Stimulated activated CD4-positive, alpha-beta T cell treated with anti-CD3 and anti-CD28 coated beads, Interleukin-12 subunit alpha, Interleukin-12 subunit beta, amount 100 ng/mL, for 48 hours (primary cell): Measurements from ENCODE around the gene GALNT1.

Experiments used
- DNase-seq, 3 donors: peaks; one replicate each; pipeline ENCODE4 v3.0.0-alpha.2; 2020; ENCODE audit warnings: low read depth in 2 of 3, low spot score in 1 of 3

Gene GALNT1

DNA sequence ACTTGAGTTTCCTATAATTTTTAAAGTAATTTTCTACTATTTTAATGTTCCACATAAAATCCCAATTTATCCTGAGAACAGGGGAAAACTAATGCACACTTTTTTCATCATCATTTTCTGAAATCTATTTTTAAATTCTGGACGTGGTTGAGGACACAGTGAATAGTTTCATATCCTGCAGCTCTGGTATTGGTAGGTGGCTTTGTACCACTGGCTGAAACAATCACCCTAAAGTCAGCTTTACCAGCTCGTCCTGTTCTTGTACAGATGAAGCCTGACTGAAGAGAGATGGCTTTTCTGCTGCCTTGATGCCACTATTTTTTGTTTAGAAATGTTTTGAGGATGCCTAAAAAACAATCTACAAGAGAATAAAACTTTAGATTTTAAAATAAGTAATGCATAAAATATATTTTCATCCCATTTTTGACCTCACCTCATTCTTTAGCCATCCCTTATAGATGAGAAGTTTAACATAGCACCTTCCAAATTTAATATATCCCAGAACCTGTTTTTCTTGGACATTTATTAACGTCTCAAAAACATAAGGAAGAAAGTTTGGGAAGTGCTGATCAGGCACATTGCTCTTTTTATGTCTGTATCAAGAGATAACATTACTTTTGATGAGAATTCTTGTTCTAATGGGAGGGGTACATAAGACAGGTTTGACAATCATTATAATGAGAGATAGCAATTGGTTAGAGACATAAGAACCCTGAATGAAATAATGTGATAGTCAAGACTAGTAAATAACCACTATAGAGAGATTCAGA, 80.9 kb downstream of the GALNT1 start:
- no peak for DNase-seq

DNA sequence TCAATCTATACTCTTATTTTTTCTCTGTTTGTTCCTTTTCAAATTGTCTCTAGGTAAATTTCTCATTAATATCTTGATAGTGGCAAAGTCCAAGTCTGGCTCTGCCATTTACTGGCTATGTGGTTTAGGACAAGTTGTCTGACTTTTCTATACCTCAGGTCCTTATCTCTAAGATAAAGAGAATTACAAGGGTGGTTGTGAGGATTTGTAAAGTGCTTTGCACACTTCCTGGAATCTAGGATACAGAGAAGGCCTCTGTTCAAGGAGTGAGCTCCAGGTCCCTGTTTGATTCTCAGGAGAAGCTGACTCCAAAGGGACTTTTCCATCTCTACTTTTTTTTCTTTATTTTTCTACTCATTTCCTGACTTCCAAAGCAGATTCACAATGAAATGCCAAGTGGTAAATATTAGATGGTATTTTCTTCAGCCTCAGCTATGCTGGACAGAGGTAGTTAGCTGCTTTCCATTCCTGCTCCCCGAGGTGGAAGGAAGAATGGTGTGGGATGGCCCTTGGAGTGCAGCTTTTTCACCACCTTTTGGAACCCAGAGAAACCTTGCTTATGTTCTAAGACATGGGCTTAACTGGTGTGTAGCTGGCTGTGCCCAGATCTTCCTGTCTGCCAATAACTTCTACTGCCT, 90.5 kb downstream of the GALNT1 start:
- no peak for DNase-seq

DNA sequence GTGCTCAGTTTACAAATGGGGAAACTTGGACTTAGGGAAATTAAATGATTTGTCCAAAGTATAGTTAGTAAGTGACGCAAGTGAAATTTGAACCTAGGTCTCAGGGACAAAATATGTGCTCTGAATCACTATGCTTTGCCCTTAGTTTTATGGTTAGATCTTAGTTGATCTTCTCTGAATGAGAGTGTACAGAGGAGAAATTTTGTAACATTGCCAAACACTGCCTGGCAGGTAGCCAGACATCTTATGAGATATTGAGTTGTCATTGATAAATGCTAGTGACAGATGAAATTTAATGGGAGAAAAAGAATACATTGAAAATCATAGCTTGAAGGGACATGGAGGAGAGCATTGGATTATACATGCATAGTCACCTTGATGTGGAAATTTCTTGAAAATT, 91.4 kb downstream of the GALNT1 start:
- DNase-seq = no peak

DNA sequence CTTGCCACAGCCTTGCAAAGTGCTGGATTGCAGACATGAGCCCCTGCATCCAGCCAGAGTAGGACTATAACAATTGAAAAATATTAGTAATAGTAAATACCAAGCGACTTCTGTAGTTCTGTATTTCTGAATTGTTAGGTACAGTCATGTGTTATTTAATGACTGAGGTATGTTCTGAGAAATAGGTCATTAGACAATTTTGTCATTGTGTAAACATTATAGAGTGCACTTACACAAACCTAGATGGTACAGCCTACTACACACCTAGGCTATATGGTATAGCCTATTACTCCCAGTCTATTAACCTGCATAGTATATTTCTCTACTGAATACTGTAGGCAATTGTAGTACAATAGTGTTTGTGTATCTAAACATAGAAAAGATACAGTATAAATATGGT, 92.1 kb downstream of the GALNT1 start:
- no peak for DNase-seq

DNA sequence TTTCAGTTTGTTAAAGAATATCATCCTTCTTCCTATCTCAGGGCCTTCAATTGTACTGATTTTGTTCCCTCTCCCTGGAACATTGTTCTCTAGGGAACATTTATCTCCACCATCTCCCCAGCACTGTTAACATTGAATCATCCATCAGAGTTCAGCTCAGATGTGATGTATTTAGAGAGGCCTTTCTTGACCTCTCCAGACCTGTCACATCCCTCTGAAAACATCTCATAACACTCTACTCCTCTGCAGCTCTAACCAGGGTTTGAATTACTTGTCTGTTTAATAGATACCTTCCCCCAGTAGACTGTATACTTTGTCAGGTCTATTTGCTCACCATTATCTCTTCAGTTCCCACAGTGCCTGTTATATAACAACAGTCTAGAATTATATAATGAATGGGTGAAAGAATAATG, 98.6 kb downstream of the GALNT1 start:
- DNase-seq = no peak

DNA sequence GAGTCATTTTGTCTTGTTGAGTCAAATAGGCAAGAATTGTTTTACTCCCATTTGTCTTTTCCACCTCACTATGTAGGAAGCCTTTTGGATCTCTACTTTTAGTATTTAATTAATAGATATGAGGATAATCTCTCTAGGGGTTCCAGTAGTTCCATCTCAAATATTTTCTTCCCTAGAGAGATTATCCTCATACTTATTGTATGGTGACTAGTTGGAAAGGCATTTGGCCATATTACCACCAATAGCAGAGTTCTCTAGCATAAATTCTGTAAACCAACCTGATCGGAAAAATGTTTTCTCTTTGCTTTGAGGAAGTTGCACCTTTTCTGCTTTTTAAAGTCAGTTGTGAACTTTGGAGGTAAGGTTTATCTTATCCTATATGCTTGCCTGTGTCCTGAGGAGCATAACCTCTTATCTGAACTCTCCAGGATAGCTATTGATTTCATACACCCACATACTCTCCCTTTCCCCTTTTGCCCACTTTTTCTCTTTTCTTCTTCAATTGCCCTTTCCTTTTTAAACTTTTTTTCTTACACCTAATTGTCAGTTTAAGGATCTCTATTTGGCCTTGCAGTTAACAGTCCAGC, 100.8 kb downstream of the GALNT1 start:
- DNase-seq = no peak

DNA sequence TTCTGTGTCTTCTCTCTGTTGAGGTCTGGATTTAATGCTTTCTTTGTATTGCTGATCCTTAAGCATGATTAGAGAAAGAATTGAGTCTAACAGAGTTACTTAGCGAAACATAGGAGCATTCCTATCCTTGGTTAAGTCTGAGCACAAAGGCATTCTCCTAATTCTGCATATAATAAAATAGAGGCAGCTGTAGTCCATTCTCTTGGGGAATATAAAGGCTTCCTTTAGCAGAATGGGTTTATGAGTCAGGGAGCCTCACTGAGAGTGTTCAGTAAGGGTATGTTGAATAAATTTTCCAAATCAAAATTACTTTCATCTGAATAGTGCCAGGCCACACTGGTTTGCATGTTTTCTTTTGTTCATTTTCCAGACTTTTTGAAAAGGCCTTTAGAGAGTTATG, 101.5 kb downstream of the GALNT1 start:
- DNase-seq = no peak

DNA sequence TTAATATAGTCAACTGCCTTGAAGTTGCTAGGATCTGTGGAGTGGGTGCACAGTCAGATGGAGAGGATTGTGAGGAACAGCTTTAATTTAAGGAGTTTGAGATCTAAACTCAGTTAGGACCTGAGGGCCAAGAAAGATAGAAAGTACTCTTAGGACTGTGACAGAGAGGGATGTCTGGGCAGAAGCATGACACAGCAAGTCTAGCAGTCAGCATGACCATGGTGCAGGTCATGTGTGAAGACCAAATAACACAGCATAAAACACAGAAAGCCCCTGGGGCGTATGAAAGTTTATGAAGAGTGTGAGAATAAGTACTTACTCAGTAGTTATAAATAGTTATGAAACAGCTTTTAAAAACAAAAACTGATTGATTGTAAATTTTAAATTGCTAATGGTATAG, 107.2 kb downstream of the GALNT1 start:
- DNase-seq = no peak

DNA sequence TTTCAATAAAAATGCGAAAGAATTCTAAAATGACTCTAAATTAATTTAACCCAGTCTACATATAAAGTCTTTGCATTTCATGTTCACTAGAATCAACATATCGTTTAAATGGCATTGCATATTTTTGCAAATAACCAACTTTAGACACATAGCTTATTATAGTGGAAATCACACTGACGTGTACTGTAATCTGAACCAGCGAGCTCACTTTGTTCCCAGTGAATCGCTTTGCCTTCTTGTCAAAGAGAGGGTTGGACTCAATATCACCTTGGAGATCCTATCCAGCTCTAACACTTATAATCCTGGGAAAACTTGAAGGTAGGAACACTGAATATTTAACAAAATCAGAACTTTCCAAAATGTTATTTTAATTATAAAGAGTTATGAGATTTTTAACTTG, 108.2 kb downstream of the GALNT1 start:
- no peak for DNase-seq

DNA sequence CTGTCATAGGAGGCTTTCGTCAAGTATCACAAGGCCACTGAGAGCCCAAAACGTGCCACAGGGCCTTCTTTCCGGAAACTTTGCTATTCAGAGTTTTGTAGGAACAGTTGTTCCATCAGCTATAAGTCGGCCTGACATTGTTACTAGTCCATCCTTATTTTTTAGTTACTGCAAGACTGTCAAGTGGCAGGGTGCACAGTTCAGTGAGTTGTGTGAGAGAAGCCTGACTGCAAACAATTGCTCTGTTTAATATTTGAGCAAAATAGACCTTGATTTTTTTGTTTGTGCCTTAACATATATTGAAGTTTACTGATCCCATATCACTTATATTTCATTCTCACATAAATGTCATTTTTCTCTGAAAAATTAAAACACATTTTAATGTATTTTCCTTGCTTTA, 110.1 kb downstream of the GALNT1 start:
- no peak for DNase-seq

DNA sequence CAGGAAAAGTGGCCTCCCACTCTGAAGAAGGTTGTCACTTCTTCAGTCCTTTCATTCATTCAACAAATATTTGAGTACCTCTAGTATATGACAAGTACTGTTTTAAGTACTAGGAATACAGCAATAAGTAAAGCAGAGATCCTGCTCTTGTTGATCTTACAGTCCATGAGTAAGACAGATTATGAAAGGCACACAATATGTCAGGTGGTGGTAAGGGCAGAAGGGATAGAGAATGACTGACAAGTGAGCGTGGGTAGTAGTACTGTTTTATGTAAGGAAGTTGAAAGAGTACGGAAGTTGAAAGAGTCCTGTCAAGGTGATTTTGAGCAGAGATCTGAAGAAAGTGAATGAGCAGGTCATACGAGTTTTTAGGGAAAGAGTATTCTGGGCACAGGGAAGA, 111.3 kb downstream of the GALNT1 start:
- no peak for DNase-seq

DNA sequence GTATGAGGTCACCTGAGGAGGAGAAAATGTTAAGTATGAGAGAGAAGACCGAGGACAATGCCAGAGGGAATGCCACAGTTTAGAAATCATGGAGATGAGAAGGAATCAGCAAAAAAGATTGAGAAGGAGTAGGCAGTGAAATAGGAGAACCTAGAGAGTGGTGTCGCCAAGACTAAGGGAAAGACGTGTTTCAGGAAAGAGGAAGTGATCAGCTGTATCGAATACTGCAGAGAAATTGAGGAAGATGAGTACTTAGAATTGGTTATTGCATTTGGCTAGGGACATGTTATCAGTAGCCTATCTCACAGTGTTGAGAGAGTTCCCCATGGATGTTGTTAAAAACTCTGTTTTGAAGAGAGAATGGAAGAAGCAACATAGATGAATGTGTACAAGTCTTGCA, 112.3 kb downstream of the GALNT1 start:
- DNase-seq = no peak

DNA sequence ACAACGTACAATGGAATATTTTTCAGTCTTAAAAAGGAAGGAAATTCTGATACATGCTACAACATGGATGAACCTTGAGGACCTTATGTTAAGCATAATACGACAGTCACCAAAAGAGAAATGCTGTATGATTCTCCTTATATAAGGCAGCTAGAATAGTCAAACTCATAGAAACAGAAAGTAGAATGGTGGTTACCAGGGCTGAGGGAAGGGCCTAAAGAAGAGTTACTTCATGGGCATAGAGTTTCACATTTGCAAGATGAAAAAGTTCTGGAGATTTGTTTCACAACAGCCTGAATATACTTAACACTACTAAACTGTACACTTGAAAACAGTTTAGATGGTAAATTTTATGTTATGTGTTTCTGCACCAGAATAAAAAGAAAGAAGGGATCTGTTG, 113.3 kb downstream of the GALNT1 start:
- DNase-seq = no peak

DNA sequence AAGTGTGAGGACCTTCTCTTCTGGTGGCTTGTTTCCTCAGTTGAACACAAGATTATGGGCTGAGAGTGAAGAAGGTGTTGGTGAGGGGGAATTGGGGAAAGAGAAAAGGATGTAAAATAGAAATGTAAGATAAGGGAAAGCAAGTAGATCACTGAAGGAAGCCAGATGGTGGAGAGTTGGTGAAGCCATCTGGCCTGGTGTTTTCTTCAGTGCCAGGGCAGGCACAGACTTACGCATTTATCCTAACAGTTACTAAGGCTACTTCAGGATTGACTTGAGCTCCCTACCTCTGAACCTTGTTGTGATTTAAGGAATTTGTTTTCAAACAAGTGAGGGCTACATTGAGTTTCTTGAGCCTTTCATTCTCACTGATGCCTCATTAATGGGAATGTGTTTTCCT, 113.8 kb downstream of the GALNT1 start:
- no peak for DNase-seq

DNA sequence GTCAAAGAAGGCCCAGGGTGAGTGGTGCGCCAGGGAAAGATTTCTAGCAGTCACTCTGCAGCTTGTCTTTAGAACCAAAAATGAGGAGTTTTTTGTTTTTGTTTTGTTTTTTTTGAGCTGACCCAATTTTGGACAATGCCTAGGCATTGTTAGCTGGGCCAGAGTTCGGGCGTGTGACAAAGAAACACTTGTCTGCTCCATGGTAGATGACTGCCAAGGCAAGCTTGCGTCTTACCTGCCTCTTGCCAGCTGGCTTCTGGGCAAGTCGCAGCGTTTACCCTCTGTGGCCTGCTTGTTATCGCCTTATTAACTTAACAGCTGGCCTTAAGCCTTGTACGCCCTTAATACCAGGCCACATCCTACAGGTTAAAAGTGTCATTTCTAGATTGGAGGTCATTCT, 114.3 kb downstream of the GALNT1 start:
- no peak for DNase-seq

DNA sequence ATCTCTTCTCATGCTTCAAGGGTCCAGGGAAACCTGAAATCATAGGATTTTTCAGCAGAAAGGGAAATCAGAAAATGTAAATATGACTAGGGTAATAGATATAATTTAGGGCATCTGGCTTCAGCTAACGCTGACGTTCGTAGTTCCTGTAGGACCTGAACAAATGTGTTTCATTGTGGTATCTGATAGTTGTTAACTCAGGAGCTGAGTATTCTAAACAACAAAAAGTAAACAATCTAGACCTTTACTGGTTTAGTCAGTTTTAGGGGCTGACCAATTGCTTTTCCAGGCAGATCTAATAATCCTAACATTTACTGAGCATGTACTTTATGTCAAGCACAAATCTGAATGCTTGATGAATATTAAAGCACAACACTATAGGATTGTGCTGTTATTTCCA, 114.8 kb downstream of the GALNT1 start:
- no peak for DNase-seq

DNA sequence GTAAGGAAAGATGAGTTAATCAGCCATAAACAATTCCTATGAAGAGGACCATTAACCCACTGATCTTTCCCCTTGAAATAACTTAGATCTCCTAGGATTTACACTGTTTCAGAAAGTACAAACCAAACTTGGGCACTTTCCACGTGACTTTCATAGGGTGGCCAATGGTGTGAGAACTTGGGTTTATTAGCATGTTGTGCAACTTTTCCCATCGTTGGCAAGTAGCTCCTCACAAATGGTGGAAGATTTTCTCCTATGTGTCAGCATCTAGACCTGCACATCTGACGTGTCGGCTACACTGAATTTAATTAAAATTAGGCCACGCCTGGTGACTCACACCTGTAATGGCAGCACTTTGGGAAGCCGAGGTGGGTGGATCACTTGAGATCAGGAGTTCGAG, 116.3 kb downstream of the GALNT1 start:
- DNase-seq = no peak

DNA sequence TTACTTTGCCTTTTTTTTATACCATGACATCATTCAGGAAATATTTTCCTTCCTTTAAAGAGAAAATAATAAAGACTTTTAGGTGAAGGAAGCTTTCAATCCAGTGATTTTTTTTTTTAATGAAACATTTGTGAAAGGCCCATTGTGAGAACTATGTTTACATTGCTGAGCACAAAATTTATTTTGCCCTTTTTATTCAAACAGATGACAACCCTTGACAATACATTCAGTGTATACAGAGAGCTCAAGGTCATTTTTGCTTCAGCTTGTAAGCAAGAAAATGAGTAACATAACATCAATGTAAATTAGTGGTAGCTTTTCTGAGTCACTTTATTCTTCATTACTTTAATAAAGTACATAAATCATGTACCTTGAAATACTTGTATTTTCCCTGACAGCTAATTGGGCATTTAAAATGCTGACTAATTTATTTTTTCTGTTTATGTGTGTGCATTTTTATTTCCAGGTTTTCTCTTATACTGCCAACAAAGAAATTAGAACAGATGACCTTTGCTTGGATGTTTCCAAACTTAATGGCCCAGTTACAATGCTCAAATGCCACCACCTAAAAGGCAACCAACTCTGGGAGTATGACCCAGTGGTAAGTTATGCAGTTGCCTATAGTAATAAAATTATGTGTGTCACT, 121.6 kb downstream of the GALNT1 start:
- DNase-seq = no peak

DNA sequence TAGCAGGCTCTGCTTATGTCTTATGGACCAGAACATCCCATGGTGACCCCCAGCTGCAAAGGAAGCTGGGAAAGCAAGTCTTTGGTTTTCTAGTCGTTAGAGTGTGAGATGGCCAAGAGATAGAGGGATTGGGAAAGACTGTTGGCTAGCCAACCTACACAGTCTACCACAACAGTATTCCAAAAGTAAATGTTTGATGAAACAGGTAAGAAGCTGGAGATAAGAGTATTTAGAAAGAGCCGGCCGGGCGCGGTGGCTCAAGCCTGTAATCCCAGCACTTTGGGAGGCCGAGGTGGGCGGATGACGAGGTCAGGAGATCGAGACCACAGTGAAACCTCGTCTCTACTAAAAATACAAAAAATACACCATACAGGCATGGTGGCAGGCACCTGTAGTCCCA, 124.4 kb downstream of the GALNT1 start:
- DNase-seq = no peak

DNA sequence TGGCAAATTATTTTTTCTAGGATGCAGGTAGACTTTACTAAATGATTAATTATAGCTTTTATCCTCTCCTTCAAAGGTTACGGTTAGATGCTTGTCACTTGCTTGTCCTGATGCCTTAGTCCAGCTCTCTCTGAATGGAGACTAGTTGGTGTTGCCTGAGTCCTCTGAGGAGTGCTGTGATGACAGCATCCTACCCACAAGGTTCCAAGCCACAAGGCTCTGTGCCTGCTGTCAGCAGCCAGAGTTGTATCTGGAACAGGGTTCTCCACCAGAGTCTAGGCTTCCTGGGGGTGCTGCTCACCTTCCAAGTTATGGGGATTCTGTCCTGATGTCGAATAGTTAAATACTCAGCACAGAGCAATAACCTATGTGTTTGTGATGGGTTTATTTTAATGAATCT, 125.7 kb downstream of the GALNT1 start:
- DNase-seq = no peak

DNA sequence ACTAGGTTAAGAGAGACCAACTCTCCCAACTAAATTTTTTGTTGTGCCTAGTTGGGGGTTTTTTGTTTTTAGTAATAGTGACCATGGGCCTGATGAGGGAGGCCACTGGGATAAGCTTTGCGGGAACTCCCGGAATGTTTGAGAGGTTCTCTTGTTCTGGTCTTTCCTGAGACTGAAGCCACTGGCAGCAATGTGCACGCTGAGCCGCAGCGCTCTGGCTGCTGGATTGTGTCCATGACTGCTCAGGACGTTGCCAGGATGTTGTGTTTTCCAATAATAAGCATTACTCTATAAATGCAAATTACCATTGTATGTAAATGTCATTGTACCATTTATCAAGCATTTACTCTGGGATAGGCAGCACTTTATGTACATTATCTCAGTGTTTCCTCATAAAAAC, 126.1 kb downstream of the GALNT1 start:
- DNase-seq = no peak

DNA sequence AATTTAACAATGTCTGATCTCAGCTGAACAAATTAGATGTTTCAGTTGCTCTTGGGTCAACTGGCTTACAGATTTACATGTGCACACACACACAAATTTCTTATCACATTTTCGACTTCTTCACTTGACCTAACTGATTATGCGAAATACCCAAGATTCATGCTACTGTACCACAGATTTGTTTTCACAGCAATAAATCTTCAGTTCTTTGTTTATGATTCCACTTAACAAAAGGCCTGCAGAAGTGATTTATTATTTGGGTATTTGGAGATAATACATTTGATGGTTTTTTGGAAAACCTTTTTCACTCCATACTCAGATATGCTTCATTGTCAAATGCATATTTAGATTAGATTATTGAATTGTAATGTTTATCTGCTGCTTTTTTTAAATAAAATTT, 129.0 kb downstream of the GALNT1 start:
- no peak for DNase-seq
